ENCODE results near the gene CPM. TPM values are rescaled to one million over a fixed set of nuclear protein-coding genes. Genes with fewer than 3 reads are reported as not detected.

The CPM gene
- total and polyA plus RNA-seq, 10 of the 15 experiments (the other 5 are each of a cell fraction or from before 2014, with no cell fraction given), result 0.06 to 1.7 (median 0.41) TPM

DNA sequence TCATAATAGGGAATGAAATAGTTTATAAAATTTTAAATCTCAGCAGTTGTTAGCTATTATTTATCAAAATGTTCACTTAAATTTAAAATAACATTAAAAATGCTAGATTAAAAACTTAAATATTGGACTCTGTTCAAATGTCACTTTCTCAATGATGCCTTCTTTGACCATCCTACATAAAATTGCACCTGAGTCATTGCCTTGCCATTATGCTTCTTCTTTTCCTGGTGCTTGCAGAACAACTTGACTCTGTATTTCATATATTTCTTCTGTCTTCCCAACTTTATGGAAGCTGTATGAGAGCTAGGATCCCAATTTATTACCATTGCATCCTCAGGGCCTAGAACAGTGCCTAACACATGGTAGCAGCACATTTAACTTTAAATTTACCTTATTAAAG is 37.3 kb upstream of the CPM start:
- POLR2A ChIA-PET, result no interaction called here

More for the DNA sequence above, 37.3 kb upstream of the CPM start:
- in situ Hi-C loops (cut with MboI) (no loop called here), intact Hi-C loops (cut with micrococcal nuclease; ENCODE audit: unreplicated experiment) (no loop called here)
- no peak overlapping the region for H3K4me3 ChIP-seq
- H2AFZ ChIP-seq (ENCODE audit: control insufficient read depth, low read depth, low read length), result no peak overlapping the region
- H3K4me1 ChIP-seq (ENCODE audit: control insufficient read depth, insufficient read depth, low read length), result no peaks in the 10 kb centered on the region
- ATAC-seq, result no peak
- SMC1A ChIA-PET (ENCODE audit: uncharacterized antibody, unreplicated experiment), result no interaction called here
- no peaks in the 10 kb centered on the region for H3K36me3 ChIP-seq (ENCODE audit: control insufficient read depth in 2 of 2, insufficient read depth in 2 of 2, low read length in 1 of 2)
- no peaks in the 10 kb centered on the region for H3K9me3 ChIP-seq (replicated peaks; ENCODE audit: control insufficient read depth, insufficient read depth, low read length)
- no peak for TF ChIP-seq POLR2AphosphoS5 (IDR thresholded peaks at IDR 0.05; ENCODE audit: low read length)
- no peak for TF ChIP-seq ZNF207 (IDR thresholded peaks at IDR 0.05; ENCODE audit: borderline replicate concordance)
- TF ChIP-seq STAT3 (IDR thresholded peaks at IDR 0.05; ENCODE audit: low read depth, low read length), result no peak
- no peak for TF ChIP-seq SREBF2 (IDR thresholded peaks at IDR 0.05; ENCODE audit: low read length)
- no peak for TF ChIP-seq NR2C2 (IDR thresholded peaks at IDR 0.05; ENCODE audit: borderline replicate concordance, control insufficient read depth, insufficient read length, low read depth)
- TF ChIP-seq, protein P1, sequence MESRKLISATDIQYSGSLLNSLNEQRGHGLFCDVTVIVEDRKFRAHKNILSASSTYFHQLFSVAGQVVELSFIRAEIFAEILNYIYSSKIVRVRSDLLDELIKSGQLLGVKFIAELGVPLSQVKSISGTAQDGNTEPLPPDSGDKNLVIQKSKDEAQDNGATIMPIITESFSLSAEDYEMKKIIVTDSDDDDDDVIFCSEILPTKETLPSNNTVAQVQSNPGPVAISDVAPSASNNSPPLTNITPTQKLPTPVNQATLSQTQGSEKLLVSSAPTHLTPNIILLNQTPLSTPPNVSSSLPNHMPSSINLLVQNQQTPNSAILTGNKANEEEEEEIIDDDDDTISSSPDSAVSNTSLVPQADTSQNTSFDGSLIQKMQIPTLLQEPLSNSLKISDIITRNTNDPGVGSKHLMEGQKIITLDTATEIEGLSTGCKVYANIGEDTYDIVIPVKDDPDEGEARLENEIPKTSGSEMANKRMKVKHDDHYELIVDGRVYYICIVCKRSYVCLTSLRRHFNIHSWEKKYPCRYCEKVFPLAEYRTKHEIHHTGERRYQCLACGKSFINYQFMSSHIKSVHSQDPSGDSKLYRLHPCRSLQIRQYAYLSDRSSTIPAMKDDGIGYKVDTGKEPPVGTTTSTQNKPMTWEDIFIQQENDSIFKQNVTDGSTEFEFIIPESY (IDR thresholded peaks at IDR 0.05), result no peak
- TF ChIP-seq RCOR1 (conservative IDR thresholded peaks at IDR 0.05; ENCODE audit: low read depth, low read length), result no peak
- no peak for TF ChIP-seq IKZF1 (conservative IDR thresholded peaks at IDR 0.05)
- no peak for TF ChIP-seq NRF1 (conservative IDR thresholded peaks at IDR 0.05; ENCODE audit: low read depth, low read length)
- no peak for TF ChIP-seq NFYB (IDR thresholded peaks at IDR 0.05; ENCODE audit: insufficient read depth, low read depth, low read length)
- TF ChIP-seq ZNF217 (IDR thresholded peaks at IDR 0.05), result no peak
- no peak for TF ChIP-seq BACH1 (IDR thresholded peaks at IDR 0.05; ENCODE audit: borderline replicate concordance)
- no peak for TF ChIP-seq POLR2A (IDR thresholded peaks at IDR 0.05; ENCODE audit: low read depth, low read length)
- TF ChIP-seq, protein P2, sequence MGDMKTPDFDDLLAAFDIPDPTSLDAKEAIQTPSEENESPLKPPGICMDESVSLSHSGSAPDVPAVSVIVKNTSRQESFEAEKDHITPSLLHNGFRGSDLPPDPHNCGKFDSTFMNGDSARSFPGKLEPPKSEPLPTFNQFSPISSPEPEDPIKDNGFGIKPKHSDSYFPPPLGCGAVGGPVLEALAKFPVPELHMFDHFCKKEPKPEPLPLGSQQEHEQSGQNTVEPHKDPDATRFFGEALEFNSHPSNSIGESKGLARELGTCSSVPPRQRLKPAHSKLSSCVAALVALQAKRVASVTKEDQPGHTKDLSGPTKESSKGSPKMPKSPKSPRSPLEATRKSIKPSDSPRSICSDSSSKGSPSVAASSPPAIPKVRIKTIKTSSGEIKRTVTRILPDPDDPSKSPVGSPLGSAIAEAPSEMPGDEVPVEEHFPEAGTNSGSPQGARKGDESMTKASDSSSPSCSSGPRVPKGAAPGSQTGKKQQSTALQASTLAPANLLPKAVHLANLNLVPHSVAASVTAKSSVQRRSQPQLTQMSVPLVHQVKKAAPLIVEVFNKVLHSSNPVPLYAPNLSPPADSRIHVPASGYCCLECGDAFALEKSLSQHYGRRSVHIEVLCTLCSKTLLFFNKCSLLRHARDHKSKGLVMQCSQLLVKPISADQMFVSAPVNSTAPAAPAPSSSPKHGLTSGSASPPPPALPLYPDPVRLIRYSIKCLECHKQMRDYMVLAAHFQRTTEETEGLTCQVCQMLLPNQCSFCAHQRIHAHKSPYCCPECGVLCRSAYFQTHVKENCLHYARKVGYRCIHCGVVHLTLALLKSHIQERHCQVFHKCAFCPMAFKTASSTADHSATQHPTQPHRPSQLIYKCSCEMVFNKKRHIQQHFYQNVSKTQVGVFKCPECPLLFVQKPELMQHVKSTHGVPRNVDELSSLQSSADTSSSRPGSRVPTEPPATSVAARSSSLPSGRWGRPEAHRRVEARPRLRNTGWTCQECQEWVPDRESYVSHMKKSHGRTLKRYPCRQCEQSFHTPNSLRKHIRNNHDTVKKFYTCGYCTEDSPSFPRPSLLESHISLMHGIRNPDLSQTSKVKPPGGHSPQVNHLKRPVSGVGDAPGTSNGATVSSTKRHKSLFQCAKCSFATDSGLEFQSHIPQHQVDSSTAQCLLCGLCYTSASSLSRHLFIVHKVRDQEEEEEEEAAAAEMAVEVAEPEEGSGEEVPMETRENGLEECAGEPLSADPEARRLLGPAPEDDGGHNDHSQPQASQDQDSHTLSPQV (IDR thresholded peaks at IDR 0.05), result no peak
- TF ChIP-seq EP300 (IDR thresholded peaks at IDR 0.05; ENCODE audit: borderline replicate concordance in 1 of 2, control insufficient read depth in 1 of 2, low read depth in 2 of 2, low read length in 2 of 2), result no peak
- TF ChIP-seq RUNX3 (IDR thresholded peaks at IDR 0.05; ENCODE audit: low read length), result no peak
- no peak for TF ChIP-seq ZNF274 (IDR thresholded peaks at IDR 0.05; ENCODE audit: insufficient read depth, insufficient read length)
- TF ChIP-seq NFYA (IDR thresholded peaks at IDR 0.05; ENCODE audit: borderline replicate concordance, low read depth, low read length), result no peak
- no peak for TF ChIP-seq STAT1 (conservative IDR thresholded peaks at IDR 0.05)
- H3K9ac ChIP-seq (ENCODE audit: control insufficient read depth, insufficient read depth, low read length), result no peak overlapping the region
- H3K79me2 ChIP-seq (ENCODE audit: control insufficient read depth, insufficient read depth, low read length), result no peaks in the 10 kb centered on the region
- DNase-seq (ENCODE audit: low read depth, low spot score), result no peak
- no peak for FAIRE-seq
- BruUV-seq (replicated peaks), result no TSS peak
- RAD21 ChIA-PET (ENCODE audit: unreplicated experiment), result no interaction called here
- H4K20me1 ChIP-seq (ENCODE audit: control insufficient read depth, insufficient read depth), result no peaks in the 10 kb centered on the region
- H3K27ac ChIP-seq (ENCODE audit: control insufficient read depth, insufficient read depth), result no peak overlapping the region
- CTCF ChIA-PET, result no interaction called here
- H3K27me3 ChIP-seq (replicated peaks in 1 of 2; ENCODE audit: control insufficient read depth in 2 of 2, insufficient read depth in 2 of 2, low read length in 1 of 2), result no peaks in the 10 kb centered on the region
- H3K4me2 ChIP-seq (ENCODE audit: control insufficient read depth, insufficient read depth), result no peak overlapping the region

All from GM12878 (cell line).